ENCODE data around the gene MDC1. TPM values are rescaled to one million over a fixed set of nuclear protein-coding genes. Genes with fewer than 3 reads are reported as not detected.

Gene MDC1
- total and polyA plus RNA-seq, 2 of the 13 experiments (the other 11 are each of a cell fraction or from before 2014, with no cell fraction given), result 8.4 to 14.0 TPM

DNA sequence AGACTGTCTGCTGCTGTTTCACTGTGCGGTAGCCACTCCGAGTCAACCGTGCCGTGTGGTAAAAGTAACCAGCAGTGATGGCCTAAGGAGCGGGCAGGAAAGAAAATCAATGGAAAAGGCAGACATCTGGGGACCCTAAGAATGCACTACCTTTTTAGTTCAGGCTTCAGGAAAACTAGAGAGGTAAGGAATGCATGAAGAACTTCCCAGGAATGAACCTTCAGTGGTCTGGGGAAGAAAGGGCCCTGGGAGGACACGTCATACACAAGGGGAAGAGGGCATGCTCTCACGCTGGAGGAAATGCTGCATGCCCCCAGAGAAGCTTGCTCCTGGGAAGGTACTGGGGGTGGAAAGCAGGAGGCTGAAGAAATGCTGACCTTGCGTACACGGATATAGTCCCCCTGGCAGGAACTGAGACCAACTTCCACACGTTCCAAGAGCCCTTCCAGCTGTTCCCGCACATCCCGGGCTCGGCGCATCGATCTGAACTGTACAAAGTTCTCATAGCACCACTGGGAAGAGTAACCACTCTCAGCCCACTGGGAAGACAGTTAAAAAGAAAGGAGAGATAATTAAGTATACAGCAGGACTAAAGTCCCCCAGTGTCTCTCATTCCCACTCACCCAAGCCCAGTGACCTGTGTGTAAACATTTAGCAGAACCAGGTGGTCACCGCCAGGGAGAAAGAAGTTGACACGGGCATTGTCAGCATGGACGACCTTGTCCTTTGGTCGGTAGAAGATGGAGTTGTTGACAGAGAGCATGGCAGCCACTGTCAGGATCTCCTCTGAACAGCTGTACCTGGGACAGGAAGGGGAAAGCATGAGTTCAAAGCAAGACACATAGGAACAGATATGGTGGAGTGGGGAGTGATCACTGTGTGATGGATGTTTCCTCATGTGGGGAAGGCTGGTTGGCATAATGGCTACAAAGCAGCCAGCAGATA, 62.0 kb downstream of the MDC1 start (continued):
- TF ChIP-seq, protein P1, sequence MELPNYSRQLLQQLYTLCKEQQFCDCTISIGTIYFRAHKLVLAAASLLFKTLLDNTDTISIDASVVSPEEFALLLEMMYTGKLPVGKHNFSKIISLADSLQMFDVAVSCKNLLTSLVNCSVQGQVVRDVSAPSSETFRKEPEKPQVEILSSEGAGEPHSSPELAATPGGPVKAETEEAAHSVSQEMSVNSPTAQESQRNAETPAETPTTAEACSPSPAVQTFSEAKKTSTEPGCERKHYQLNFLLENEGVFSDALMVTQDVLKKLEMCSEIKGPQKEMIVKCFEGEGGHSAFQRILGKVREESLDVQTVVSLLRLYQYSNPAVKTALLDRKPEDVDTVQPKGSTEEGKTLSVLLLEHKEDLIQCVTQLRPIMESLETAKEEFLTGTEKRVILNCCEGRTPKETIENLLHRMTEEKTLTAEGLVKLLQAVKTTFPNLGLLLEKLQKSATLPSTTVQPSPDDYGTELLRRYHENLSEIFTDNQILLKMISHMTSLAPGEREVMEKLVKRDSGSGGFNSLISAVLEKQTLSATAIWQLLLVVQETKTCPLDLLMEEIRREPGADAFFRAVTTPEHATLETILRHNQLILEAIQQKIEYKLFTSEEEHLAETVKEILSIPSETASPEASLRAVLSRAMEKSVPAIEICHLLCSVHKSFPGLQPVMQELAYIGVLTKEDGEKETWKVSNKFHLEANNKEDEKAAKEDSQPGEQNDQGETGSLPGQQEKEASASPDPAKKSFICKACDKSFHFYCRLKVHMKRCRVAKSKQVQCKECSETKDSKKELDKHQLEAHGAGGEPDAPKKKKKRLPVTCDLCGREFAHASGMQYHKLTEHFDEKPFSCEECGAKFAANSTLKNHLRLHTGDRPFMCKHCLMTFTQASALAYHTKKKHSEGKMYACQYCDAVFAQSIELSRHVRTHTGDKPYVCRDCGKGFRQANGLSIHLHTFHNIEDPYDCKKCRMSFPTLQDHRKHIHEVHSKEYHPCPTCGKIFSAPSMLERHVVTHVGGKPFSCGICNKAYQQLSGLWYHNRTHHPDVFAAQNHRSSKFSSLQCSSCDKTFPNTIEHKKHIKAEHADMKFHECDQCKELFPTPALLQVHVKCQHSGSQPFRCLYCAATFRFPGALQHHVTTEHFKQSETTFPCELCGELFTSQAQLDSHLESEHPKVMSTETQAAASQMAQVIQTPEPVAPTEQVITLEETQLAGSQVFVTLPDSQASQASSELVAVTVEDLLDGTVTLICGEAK (IDR thresholded peaks at IDR 0.05), result no peak
- TF ChIP-seq, protein P1 (CRISPR knock-in tag; IDR thresholded peaks at IDR 0.05), result peak; percentile 60; the same call in 1 of the 2 replicates
- TF ChIP-seq, protein P2, sequence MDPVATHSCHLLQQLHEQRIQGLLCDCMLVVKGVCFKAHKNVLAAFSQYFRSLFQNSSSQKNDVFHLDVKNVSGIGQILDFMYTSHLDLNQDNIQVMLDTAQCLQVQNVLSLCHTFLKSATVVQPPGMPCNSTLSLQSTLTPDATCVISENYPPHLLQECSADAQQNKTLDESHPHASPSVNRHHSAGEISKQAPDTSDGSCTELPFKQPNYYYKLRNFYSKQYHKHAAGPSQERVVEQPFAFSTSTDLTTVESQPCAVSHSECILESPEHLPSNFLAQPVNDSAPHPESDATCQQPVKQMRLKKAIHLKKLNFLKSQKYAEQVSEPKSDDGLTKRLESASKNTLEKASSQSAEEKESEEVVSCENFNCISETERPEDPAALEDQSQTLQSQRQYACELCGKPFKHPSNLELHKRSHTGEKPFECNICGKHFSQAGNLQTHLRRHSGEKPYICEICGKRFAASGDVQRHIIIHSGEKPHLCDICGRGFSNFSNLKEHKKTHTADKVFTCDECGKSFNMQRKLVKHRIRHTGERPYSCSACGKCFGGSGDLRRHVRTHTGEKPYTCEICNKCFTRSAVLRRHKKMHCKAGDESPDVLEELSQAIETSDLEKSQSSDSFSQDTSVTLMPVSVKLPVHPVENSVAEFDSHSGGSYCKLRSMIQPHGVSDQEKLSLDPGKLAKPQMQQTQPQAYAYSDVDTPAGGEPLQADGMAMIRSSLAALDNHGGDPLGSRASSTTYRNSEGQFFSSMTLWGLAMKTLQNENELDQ (CRISPR knock-in tag; IDR thresholded peaks at IDR 0.05; ENCODE audit: borderline replicate concordance), result no peak
- TF ChIP-seq TCF7L2 (IDR thresholded peaks at IDR 0.05; ENCODE audit: low read depth, low read length) (no peak), PHB2 (IDR thresholded peaks at IDR 0.05; ENCODE audit: partially characterized antibody) (no peak), NCOR1 (IDR thresholded peaks at IDR 0.05; ENCODE audit: borderline replicate concordance, low read length) (peak; percentile 67), HOXA5 (CRISPR knock-in tag; IDR thresholded peaks at IDR 0.05) (no peak), MTF2 (CRISPR knock-in tag; IDR thresholded peaks at IDR 0.05; ENCODE audit: borderline replicate concordance) (no peak), ZBTB7B (CRISPR knock-in tag; IDR thresholded peaks at IDR 0.05) (peak; percentile 91), JUN (CRISPR knock-in tag; IDR thresholded peaks at IDR 0.05) (peak; percentile 84), KDM4B (CRISPR knock-in tag; IDR thresholded peaks at IDR 0.05) (peak; percentile 60; the same call in 1 of the 2 replicates), JDP2 (CRISPR knock-in tag; IDR thresholded peaks at IDR 0.05; ENCODE audit: borderline replicate concordance) (no peak), CENPX (CRISPR knock-in tag; IDR thresholded peaks at IDR 0.05) (no peak), GTF2F1 (IDR thresholded peaks at IDR 0.05; ENCODE audit: low read length) (no peak), MAF1 (CRISPR knock-in tag; IDR thresholded peaks at IDR 0.05; ENCODE audit: borderline replicate concordance) (no peak), ZNF782 (CRISPR knock-in tag; IDR thresholded peaks at IDR 0.05; ENCODE audit: borderline replicate concordance) (no peak), CBX1 (IDR thresholded peaks at IDR 0.05; ENCODE audit: low read depth) (peak; percentile 65), PITX1 (CRISPR knock-in tag; IDR thresholded peaks at IDR 0.05) (peak; percentile 63), ZNF761 (CRISPR knock-in tag; conservative IDR thresholded peaks at IDR 0.05) (peak; percentile 88)

Measured in HepG2 (cell line).